ENCODE data around the gene HOXA7.
A peak's percentile ranks its signal among the peaks of the same experiment; 100 is the strongest.

The HOXA7 gene

DNA sequence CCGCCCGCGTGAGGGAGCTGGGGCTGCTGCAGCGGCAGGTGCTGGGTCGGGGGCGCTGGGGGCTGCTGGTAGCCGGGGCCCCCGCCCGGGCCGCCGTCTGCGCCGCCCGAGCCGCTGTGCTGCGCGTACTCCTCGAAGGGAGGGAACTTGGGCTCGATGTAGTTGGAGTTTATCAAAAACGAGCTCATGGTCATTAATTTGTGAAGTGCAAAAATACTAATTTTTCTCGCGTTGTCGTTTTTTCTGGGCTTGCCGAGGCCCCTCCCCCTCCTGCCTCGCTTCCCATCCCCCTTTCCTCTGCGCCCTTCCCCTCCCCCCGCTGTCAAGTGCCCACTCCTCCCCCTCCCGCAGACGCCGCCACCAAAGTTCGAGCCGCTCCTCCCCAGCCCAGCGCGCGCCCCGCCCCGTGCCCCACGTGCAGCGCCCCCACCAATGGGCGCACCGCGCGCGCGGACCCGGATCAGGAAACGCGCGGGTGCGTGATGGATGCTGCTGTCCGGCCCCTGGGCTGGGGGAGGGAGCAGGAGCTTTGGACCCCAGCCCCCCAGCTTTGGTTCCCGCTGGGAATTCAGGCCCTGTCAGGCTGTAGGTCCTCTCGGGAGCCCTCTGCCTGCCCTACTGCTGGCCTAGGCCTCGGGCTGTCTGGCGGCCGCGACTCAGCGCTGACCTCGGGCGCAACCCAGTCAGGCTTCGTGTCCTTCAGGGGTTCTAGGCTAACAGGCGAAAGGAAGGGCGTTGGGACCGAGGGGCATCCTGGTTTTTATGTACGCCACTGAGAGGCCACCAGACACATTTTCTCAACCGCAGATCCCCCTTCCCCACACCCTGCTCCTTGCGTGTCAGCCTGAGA is 25.7 kb downstream of the HOXA7 start, which contains the start of gene HOXA4:
Gene HOXA4 (minus strand): TSS at position 218 of the 850 bp plus-strand sequence. CDS start 24 bp downstream, at position 194.
- peak; percentile 50 for FAIRE-seq

DNA sequence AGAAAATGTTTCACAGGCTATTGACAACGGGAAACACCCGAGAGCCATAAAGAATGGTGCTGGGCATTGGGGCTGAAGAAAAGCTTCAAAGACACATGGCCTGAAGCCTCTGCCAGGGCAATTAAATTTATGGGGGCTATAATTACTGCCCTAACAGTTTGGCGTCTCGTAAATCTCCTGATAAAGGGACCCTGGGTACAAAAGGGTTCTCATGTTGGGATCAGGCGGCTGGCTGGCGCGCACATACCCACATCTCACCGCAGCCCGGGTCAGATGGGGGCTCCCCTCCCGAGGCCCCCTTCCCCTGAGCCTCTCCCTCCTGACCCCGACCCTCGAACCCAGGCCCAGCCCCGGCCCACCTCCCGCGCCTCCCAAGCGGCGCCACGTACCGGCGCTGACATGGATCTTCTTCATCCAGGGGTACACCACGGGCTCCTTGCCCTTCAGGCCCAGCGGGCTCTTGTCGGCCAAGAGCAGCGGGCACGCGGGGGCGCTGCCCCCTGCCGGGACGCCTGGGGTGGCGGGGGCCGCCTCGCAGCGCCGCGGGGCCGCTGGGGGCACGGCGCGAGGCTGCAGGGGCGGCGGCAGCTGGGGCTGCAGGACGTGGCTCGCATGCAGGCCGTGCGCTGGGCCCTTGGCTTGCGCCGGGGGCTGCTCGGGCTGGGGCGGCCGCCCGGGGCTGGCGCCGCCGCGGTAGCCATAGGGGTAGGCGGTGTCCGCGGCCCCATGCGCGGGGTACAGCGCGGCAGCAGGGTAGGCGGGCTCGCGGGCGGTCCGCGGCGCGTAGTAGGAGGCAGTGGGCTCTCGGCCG is 26.5 kb downstream of the HOXA7 start:
- FAIRE-seq: no peak

DNA sequence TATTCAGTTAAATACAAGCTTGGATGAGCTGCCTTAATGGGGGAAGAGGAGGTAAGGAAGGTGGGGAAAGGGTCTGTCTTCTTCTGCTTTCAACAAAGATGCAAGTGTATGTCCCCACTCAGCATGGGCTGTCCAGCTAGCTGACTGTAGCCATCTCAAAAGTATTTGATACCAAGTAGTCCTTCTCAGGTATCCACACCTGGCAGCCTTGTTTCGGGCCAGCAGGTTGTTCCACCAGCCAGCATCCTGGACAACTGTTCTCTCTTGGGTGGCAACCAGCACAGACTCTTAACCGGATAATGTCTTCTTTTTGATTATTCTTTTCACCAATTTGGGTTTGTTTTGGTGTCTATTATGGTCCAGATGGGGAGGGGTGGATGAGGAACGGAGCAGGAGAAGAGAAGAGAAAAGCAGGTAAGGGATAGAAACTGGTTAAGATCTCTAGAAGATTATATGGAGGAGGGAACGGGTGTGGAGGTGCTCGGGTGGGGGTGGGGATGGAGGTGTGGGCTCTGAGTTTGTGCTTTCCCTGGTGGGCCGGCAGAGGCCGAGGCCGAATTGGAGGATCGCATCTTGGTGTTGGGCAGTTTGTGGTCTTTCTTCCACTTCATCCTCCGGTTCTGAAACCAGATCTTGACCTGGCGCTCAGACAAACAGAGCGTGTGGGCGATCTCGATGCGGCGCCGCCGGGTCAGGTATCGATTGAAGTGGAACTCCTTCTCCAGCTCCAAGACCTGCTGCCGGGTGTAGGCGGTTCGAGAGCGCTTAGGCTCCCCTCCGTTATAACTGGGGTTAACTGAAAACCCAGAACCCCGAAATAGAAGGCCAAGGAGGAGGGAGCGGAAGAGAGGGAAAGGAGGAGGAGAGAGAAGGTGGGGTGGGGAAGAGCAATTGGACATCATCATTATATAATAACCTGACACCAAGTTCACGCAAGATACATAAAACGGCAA is 27.4 kb downstream of the HOXA7 start:
- no peak for FAIRE-seq

DNA sequence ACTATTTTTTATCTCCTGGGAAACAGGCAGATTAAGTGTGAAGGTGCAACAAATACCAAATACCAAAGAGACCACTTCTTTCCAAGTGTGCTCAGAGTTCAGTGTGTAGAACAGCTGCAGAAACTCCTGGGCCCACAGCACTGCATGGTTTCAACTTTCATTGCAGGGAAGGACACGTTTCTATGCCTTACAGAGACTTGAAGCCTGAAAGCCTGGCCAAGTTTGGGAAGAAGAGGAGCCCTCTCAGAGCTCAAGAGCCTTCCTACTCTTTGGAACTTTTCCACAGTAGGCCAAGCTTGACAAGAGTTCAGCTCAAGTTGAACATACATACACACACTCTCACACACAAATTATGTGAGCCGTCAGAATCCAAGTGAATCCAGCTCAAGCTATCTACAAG is 28.4 kb downstream of the HOXA7 start:
- peak; percentile 93 for FAIRE-seq

DNA sequence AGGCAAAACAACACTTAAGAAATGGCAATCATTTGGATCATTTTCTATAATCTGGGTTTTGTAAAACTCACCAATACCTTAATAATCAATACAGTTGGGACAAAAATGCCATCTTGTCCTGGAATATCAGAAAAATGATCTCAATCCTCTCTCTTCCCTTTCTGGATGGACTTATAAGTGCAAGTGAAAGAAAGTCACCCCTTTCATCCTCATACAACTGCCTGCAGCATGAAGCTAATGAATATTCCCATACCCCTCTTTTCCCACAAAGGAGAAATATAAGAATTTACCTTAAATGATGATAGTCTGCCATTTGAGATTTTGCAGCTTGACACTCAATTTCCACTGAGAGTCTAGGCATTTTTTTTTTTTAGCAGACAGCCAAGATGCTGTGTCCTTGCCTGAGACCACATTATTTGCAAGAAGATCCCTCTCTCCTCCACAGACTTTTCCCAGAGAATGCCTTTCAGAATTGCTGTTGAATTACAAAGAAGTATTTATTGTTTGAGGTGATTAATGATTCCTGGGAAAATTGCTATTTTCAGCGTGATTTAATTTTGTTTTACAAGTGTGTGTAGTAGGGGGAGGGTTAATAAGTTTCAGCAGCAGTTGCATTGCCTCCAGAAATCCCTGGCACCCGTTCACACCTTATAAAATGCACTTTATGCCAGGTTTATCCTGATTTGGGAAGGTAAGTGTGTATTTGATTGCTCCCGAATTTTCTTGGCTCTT is 29.7 kb downstream of the HOXA7 start:
- FAIRE-seq: no peak

DNA sequence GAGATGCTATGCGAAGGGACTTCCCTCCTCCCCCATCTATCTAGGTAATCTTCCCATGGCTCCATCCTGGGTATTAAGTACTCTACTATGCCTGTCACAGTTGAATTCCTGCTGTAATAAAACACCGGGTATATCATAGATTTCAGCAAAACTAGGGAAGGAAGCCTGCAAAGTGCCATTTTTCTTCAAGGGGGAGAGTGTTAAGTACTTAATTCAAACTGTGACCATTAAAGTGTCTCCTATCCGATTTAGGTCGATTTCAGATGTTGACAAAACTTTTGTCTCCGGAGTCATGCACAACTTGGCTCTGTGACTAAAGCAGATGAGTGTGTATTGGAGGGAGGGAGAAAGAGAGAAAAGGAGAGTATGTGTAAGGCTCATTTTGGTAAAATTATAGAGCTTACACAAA is 30.5 kb downstream of the HOXA7 start:
- no peak for FAIRE-seq

DNA sequence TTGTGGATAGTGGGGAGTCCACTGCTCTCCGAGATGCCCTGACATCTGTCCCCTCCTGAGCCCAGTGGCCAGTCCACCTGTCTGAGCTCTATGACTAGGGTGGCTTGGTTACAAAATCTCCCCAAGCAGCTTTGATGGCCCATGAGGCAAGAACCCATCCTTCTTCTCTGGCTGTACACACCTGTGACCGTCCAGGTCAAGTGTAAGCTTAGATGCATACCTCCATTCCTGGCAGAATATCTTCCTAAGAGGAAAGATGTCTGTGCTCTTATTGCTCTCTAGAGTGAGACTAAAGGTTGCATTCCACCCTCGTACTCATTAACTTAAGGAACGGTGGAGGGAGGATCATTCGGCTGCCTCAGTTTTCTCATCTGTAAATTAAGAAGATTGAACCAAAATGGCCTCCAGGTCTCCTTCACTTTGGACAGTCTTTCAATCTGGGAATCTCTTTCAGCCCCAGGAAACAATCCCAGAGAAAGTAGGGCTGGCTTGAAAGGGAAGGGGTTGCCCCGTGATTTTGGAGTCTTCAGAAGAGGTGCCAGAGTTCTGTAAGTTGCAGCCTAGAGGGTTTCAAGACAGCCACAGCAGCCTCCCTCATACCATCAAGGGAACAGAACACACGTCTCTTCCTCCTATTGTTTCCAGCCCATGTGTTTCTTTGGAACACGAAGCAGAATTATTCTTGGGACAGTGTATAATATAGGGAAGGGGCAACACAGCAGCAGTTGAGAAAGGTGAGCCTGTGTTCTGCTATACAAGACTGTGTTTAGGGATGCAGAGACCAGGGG is 31.4 kb downstream of the HOXA7 start:
- FAIRE-seq: no peak

DNA sequence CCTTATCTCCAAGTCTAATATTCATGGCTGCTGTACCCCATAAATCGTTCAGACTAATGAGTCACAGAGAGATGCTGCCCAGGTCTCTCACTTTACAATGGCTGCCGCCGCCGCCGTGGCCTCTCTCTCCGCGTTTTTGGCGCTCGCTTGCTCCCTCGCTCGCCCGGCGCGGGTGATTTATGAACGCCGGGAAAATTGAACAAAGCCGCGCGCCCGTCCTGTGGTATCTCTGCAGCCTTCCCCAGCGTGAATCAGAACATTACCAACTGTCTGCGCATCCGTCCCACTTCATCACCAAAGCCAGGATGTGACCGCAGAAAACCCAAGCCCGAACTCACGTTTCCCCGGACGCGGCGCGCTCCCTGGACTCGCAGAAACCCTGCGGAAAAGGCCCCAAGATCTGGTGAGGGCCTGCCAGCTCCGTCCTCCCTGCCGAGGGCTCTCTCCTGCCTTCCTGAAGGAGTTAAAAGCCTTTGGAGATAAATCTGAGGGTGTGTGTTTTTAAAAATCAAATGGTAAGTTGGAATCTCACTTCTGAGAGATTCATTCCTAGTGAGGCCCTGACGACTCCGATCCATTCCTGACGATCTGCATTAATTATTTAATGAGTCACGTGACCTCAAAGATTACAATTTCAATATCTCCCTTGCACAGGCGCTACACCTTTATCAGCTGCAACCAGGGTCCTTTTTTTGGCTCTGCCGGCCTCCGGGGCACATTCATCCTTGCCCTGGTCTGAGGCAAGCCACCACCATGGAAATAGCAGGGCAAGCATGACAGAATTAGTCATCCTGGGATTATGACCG is 32.2 kb downstream of the HOXA7 start:
- no peak for FAIRE-seq

DNA sequence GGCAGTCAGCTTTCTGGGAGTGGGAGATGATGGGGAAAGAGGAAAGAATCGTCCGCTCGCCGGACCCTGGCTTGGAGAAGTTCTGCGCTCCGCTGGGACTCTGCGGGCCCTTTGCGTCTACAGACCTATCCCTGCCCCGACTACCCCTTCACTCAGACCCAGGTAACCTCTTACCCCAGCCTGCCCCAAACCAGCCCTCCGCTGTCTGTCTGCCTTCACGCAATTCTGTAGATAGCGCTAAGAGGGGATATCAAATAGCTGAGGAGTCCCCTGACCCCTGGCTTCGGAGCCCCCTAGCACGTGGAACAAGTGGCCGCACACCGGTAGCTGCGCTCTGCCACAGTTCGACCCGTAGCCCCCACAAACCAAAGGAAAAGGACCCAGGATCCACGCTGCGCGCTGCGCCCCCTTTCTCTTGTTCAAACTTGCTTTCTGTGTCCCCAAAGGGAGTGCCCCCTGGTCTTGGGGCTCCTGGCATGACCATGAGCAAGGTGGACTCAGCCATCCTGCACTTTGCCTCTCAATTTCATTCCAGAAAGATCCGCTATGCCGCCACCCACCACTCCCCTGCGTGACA is 32.9 kb downstream of the HOXA7 start:
- FAIRE-seq: no peak

DNA sequence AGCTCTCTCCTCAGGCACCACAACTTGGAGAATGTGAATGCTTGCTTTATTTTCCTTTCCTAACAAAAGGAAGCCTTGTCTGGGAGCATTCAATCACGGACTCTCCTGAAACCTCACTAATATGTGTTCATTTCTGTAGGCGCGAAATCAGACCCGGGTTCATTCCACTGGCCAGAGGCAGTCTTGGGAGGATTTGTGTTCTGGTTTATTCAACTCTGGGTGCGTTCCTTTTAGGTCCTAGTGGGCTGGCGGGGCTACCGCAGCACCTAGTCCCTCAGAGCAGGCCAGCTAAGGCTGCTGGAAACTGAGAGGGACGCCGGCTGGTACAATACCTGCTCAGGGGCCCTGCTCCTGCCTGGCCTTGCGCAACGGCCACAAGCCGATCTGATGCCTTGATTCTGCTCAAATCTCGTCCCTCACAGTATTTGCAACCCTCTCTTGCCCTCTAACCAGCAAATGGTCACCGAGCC is 33.4 kb downstream of the HOXA7 start:
- FAIRE-seq: peak; percentile 78

DNA sequence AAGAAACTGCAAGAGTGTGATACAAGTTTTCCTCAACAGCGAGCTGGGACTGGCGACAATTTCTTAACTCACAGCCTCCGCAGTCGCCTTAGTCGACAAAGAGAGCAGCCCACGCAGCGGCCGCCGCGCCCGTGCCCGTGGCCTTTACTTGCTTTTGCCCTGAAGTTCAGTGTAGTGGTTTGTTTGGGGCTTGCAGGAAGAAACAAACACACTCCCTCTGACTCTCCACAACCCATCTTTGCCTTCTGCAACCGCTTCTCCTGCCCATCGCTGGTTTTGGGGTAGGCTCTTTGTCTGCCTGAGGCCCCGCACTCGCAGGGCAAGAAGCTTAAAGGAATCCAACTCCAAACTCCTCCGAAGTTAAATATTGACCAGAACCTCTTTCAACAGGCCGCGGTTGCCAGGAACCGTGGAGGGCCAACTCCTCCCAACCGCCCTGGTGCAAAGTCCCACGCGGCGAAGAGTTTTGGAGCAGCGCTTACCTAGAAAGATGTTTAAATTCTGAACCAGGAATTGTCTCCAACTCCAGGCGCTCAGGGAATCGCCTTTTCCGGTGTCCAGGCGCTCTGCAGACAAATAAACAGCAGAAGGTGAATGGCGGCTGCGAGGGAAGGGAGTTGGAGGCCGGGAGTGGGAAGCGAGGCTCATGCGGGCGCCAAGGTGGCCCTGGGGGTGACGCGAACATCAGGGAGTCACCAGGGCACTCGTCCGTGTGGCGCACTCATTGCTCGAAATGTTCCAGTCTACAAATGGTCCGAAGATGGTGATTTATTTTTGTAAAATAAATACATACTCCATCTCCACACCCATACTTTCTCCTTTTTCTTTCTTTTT is 34.2 kb downstream of the HOXA7 start:
- no peak for FAIRE-seq

DNA sequence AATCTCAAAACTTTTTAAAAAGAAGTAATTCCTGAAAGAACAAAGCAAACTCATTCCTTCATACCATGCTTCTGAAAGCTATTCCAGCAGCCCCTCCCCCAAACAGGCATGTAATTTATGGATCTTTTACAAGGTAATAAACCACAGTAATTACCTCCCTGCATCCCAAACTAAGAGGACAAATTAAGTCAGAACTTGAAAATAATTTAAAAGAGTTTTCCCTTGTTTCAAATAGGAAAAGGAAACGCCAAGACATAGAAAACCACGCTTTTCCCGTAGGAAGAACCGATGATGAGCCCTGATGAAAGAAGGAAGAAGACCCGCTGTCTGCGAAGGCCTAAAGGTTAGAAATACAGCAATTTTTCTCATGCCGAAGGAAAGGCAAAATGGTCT is 34.8 kb downstream of the HOXA7 start:
- FAIRE-seq: no peak

DNA sequence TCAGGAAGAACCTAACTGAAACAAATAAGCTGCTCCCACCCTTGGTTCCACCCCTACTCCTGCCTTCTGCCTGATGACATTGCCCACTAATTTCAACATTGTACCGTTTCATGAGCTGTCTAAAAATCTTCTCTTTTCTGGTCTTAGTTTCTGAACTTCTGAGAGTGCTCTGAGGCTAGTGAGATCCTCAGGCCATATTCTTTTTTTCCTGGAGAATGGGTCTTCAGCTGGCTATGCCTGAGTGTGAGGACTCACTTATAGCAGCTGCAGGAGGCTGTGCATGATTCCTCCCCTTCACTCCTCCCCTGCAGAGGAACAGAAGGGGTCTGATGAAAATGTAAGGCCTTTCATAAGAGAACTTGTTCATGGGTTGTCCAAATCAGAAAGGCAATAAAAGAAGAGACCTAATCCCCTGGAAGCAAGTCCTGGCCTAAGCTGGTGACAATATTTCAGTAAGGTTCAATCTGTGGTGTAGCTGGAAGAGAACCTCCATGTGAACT is 37.0 kb downstream of the HOXA7 start:
- peak; percentile 50 for FAIRE-seq

DNA sequence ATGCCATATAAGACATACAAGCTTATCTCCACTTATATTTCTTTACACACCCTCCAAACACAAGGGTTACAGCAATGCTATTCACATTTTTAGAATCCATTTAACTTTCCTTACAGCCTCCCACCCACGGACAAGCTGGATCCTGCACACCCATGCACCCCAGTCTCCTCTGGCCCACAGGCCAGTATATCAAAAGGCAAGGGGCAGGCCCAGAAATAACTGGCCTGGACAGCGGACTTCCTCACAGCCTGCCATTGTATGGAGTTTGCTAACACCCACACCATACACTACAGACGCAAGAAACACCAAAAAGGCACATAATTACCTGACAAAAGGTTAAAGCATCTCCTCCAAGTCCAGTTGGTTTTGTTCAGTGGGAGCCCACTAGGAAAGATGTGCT is 37.9 kb downstream of the HOXA7 start:
- no peak for FAIRE-seq

DNA sequence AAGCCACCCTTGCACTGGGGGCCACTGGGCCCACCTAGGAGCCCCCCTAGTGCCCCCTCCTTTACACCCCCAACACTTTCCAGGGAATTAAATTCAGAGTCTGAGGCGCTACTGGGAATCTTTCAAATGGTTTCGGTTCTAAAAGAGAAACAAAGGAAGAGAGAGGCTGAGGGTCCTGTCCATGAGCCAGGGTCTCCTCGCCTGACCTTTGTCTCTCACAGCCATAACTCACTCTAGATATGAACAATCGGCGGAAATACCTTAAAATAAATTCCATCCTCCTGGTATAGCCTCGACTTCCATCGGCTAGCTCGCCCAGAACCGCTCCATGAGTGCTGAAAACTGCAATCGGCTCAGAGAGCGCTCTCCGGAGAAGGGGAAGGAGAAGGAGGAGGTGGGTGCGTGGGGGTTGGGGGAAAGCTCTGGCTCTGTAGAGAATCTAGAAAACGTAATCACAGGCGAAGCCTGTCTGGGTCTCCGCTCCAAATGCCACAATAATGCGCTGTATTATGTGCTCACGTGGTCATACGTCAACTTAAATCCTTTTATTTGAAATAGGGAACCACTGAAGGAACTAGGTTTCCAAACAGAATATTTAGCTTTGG is 38.5 kb downstream of the HOXA7 start:
- FAIRE-seq: no peak

DNA sequence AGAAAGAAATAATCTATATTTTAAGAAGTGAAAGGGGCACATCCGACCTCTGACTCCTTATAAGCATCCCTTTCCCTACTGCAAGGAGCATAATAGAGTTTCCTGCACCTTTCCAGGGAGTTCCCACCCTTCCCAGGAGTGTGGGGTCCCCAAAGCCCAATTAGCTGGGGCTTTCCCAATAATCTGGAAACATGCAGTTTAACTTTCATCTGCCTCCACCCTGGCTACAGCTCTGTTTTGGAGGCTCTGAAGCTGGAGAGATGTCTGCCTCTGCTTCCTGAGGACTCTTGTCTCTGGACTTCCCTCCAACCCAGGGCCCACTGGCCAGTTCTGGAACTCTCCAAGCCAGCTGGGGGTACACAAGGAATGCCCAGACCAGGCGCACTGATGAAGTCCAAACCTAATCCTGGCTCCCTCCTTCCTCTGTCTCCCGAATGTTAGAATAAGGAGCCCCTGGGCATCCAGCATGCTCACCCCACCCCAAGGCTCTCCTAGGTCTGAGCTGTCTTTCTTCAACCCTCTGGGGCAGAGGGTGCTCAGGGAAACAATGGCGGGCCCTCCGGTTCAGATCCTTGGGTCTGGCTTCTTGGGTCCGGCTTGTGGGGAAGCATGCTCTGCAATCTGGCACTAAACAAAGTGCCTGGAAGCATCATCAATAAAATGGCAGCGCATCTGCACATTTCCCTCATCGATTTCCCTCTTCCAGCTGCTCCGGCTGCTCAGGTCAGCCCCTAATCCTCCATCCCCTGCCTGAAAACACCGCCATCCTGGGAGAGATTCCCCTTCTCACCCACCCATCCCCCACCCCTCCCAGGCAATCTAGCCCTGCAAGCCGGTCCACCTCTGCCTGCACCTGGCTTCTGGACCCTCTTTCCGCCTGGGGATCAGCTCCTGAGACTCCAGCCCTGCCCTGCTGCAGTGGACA is 39.3 kb downstream of the HOXA7 start:
- no peak for FAIRE-seq
